Neuronal stem cell (in vitro differentiated cells): ENCODE results near the gene DPP6.
"Not testable (repeated sequence)": the region's sequence is repeated elsewhere in the genome, so short reads cannot be mapped to it uniquely, and the experiment has no call there.

Experiments
- DNase-seq: peaks from one replicate; pipeline ENCODE4 v3.0.0-alpha.2; 2013; ENCODE audit warnings: low spot score
- H2AFZ ChIP-seq: one replicate; pipeline ENCODE4 v1.6.1; 2013; ENCODE audit warnings: mild to moderate bottlenecking, low read length, inconsistent platforms
- H2AK5ac ChIP-seq: 2 replicates; pipeline ENCODE4 v1.6.1; 2013; ENCODE audit warnings: low read depth, mild to moderate bottlenecking, inconsistent platforms, low read length, moderate library complexity, mixed read lengths
- H2BK120ac ChIP-seq: 2 replicates; pipeline ENCODE4 v1.6.1; 2013; ENCODE audit warnings: low read depth, mild to moderate bottlenecking, inconsistent platforms, low read length, moderate library complexity, mixed read lengths
- H2BK12ac ChIP-seq: one replicate; pipeline ENCODE4 v1.6.1; 2013; ENCODE audit warnings: low read length, inconsistent platforms
- H2BK15ac ChIP-seq: 2 replicates; pipeline ENCODE4 v1.6.1; 2013; ENCODE audit warnings: mild to moderate bottlenecking, low read length, inconsistent platforms, mixed read lengths
- H2BK5ac ChIP-seq: one replicate; pipeline ENCODE4 v1.6.1; 2013; ENCODE audit warnings: inconsistent platforms, mild to moderate bottlenecking, low read length, moderate library complexity
- H3K14ac ChIP-seq: one replicate; pipeline ENCODE4 v1.6.1; 2013; ENCODE audit warnings: low read length, inconsistent platforms
- H3K18ac ChIP-seq: 2 replicates; pipeline ENCODE4 v1.6.1; 2013; ENCODE audit warnings: low read length, inconsistent platforms
- H3K23ac ChIP-seq: 2 replicates; pipeline ENCODE4 v1.6.1; 2013; ENCODE audit warnings: low read depth, mild to moderate bottlenecking, mixed read lengths, low read length, inconsistent platforms; ENCODE audit not compliant: poor library complexity
- H3K27ac ChIP-seq: replicated peaks from 3 replicates; pipeline ENCODE4 v1.5.1; 2013; ENCODE audit warnings: low read length, inconsistent platforms
- H3K27me3 ChIP-seq, 3 experiments: 2 replicates each; pipeline ENCODE4 v1.6.1; 2013; ENCODE audit warnings: low read length in 3 of 3, mild to moderate bottlenecking in 2 of 3, inconsistent platforms in 1 of 3, low read depth in 1 of 3, mixed read lengths in 1 of 3, moderate library complexity in 1 of 3; ENCODE audit not compliant: control insufficient read depth in 3 of 3, insufficient read depth in 3 of 3
- H3K36me3 ChIP-seq, 2 donors: replicated peaks in 1 of 2; 2 replicates each; pipeline ENCODE4 v1.6.1; 2013; ENCODE audit warnings: low read length in 2 of 2; ENCODE audit not compliant: control insufficient read depth in 2 of 2, insufficient read depth in 2 of 2
- H3K4ac ChIP-seq: 2 replicates; pipeline ENCODE4 v1.6.1; 2013; ENCODE audit warnings: inconsistent platforms, mild to moderate bottlenecking, low read length, moderate library complexity
- H3K4me1 ChIP-seq, 2 donors: 1 replicate in 1 of 2; 2 replicates in 1 of 2; pipeline ENCODE4 v1.6.1; 2013; ENCODE audit warnings: low read length in 2 of 2, low read depth in 1 of 2; ENCODE audit not compliant: control insufficient read depth in 2 of 2, insufficient read depth in 1 of 2
- H3K4me2 ChIP-seq: one replicate; pipeline ENCODE4 v1.6.1; 2013; ENCODE audit warnings: mild to moderate bottlenecking, low read length, inconsistent platforms; ENCODE audit not compliant: insufficient read depth, poor library complexity, severe bottlenecking
- H3K4me3 ChIP-seq, 2 donors: 2 replicates each; pipeline ENCODE4 v1.5.1; 2013; ENCODE audit warnings: low read length in 2 of 2, mild to moderate bottlenecking in 2 of 2, inconsistent platforms in 1 of 2, moderate library complexity in 1 of 2
- H3K79me1 ChIP-seq: one replicate; pipeline ENCODE4 v1.6.1; 2013; ENCODE audit warnings: low read depth, mild to moderate bottlenecking, inconsistent platforms, low read length, moderate library complexity
- H3K9ac ChIP-seq: one replicate; pipeline ENCODE4 v1.6.1; 2013; ENCODE audit warnings: mild to moderate bottlenecking, low read depth, low read length, inconsistent platforms; ENCODE audit not compliant: poor library complexity
- H3K9me3 ChIP-seq, 2 donors: replicated peaks in 1 of 2; 2 replicates each; pipeline versions ENCODE3 to v1.6.1; 2013; ENCODE audit warnings: low read length in 2 of 2, mild to moderate bottlenecking in 2 of 2, inconsistent platforms in 1 of 2, low read depth in 1 of 2, mixed read lengths in 1 of 2, moderate library complexity in 1 of 2; ENCODE audit not compliant: control insufficient read depth in 2 of 2, insufficient read depth in 1 of 2
- H4K8ac ChIP-seq: one replicate; pipeline ENCODE4 v1.6.1; 2013; ENCODE audit warnings: low read depth, mild to moderate bottlenecking, inconsistent platforms, low read length, moderate library complexity
- H4K91ac ChIP-seq: one replicate; pipeline ENCODE4 v1.6.1; 2013; ENCODE audit warnings: low read length, low read depth, mild to moderate bottlenecking, inconsistent platforms; ENCODE audit not compliant: poor library complexity
- WGBS, 2 donors: extraction: QIAGEN DNeasy Blood & Tissue Kit; methylation state at CpG; one replicate each; pipeline ENCODE4 v1.1.7; 2013; ENCODE audit warnings: missing lambda C conversion rate in 2 of 2, mixed read lengths in 1 of 2; ENCODE audit not compliant: insufficient read length in 2 of 2, insufficient replicate concordance in 1 of 2; ENCODE audit errors: extremely low coverage in 2 of 2; 5-methylcytosine and 5-hydroxymethylcytosine counted together

DPP6 gene

GRCh38 chr7:154039466-154040165 is 12.6 kb upstream of the DPP6 start:
- H2BK15ac ChIP-seq, H4K8ac ChIP-seq, H3K4me1 ChIP-seq, H2BK120ac ChIP-seq, H2BK12ac ChIP-seq, H3K36me3 ChIP-seq, H3K4ac ChIP-seq, H2AFZ ChIP-seq, H3K27me3 ChIP-seq, H3K9me3 ChIP-seq, H3K27ac ChIP-seq, H3K23ac ChIP-seq, H3K4me2 ChIP-seq, H3K18ac ChIP-seq, DNase-seq, H3K14ac ChIP-seq, H3K79me1 ChIP-seq, H2BK5ac ChIP-seq, H2AK5ac ChIP-seq, H4K91ac ChIP-seq, H3K4me3 ChIP-seq, H3K9ac ChIP-seq: not testable (repeated sequence)
- no CpG with 5 or more reads among the region's 13 CpGs for WGBS, 2 donors

- not testable (repeated sequence) for H3K79me1 ChIP-seq, DNase-seq, H2BK120ac ChIP-seq, H3K9me3 ChIP-seq, H3K27me3 ChIP-seq, H3K27ac ChIP-seq, H2AK5ac ChIP-seq, H3K4me1 ChIP-seq, H3K18ac ChIP-seq, H3K9ac ChIP-seq, H3K14ac ChIP-seq, H3K36me3 ChIP-seq, H4K8ac ChIP-seq, H2BK12ac ChIP-seq, H2BK15ac ChIP-seq, H4K91ac ChIP-seq, H2AFZ ChIP-seq, H3K23ac ChIP-seq, H3K4me3 ChIP-seq, H3K4me2 ChIP-seq, H3K4ac ChIP-seq, H2BK5ac ChIP-seq
- no CpG with 5 or more reads among the region's 5 CpGs for WGBS, 2 donors
These were observed 1.8 kb upstream of the DPP6 start for GRCh38 chr7:154050394-154050793.

DNA sequence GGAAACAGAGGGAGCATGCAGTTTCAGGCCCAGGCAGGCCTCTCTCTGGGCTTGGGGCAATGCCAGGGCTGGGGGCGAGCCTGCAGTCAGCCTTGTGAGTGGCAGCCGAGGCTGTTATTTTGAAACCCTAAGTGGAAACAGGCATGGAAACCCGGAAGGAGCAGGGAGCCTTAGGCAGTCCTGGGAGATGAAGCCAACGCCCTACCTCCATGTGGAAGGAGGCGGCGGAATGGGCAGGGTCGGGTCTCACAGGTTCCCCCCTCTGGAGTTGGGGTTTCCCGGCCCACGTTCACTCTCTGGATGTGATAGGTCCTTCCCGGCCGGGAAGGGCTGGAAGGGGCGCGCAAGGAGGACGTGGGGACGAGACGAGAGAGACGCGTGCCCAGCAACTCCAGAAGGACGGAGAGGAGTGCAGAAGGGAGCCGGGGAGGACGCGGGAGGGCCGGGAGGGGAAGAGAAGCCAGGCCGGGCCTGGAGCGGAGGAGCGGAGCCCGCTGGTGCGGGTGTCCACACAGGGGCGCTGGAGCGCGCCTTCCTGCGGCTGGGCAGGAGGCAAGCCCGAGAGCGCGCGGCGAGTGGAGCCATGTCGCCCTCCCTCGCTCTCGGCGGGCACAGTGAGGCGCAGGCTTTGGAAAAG is 1.1 kb upstream of the DPP6 start:
- not testable (repeated sequence) for H3K18ac ChIP-seq, H3K4me1 ChIP-seq, H2AK5ac ChIP-seq, H3K27ac ChIP-seq, H3K79me1 ChIP-seq, H3K14ac ChIP-seq, H3K4me2 ChIP-seq, H4K91ac ChIP-seq, H3K9ac ChIP-seq, H3K23ac ChIP-seq, H3K4me3 ChIP-seq, H2BK15ac ChIP-seq, H3K36me3 ChIP-seq, H2BK12ac ChIP-seq, H4K8ac ChIP-seq, DNase-seq, H2AFZ ChIP-seq, H2BK5ac ChIP-seq, H3K4ac ChIP-seq, H3K27me3 ChIP-seq, H2BK120ac ChIP-seq, H3K9me3 ChIP-seq
- WGBS, 2 donors = no CpG with 5 or more reads among the region's 42 CpGs

DNA sequence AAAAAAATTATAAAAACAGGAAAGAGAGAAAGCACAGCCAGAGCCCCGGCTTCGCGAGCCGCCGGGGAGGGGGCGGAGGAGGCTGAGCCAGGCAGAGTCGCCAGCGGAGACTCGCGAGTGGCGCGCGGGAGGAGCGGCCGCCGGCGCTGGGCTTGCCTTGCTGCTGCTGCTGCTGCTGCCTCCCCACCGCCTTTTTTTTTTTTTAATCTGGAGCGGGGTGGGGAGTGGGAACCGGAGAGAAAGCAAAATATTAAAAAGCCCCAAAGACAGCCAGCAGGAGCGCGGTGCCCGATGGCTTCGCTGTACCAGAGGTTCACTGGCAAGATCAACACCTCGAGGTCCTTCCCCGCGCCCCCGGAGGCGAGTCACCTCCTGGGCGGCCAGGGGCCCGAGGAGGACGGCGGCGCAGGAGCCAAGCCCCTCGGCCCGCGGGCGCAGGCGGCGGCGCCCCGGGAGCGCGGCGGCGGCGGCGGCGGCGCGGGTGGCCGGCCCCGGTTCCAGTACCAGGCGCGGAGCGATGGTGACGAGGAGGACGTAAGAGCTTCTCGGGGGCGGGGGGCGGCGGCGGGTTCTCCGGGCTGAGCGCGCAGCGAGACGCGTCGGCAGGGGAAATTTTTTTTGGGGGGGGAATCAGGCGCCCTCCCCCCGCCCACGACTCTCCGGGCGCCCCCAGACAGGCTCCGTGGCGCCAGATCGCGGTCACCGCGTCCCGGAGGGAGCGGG is 493 bp downstream of the DPP6 start:
- not testable (repeated sequence) for H2BK15ac ChIP-seq, H3K18ac ChIP-seq, H3K23ac ChIP-seq, H2BK120ac ChIP-seq, H2AK5ac ChIP-seq, H4K8ac ChIP-seq, H3K9ac ChIP-seq, H3K79me1 ChIP-seq, H4K91ac ChIP-seq, H3K36me3 ChIP-seq, H3K4ac ChIP-seq, H2BK5ac ChIP-seq, H3K4me1 ChIP-seq, DNase-seq, H3K27me3 ChIP-seq, H3K27ac ChIP-seq, H3K9me3 ChIP-seq, H3K14ac ChIP-seq, H2BK12ac ChIP-seq, H2AFZ ChIP-seq
- Histone ChIP-seq H3K4me3 (peak overlapping the region in 1 of 2 donors; percentile 74), H3K4me2 (peak overlapping the region; percentile 66)
- no CpG with 5 or more reads among the region's 83 CpGs for WGBS, 2 donors
